Measurements from ENCODE around the gene NAPG.

Gene NAPG

GRCh38 chr18:10579079-10579867, 53.4 kb downstream of the NAPG start:
- Histone ChIP-seq H3K4me3 (IDR thresholded peaks at IDR 0.05; ENCODE audit: insufficient read depth, low read depth, low read length) (no peak overlapping the region), H4K20me1 (ENCODE audit: insufficient read depth) (no peaks in the 10 kb centered on the region), H3K4me1 (ENCODE audit: low read depth, poor library complexity, severe bottlenecking) (no peaks in the 10 kb centered on the region), H3K9ac (no peak overlapping the region), H3K36me3 (ENCODE audit: insufficient read depth) (no peaks in the 10 kb centered on the region), H3K4me2 (no peak overlapping the region), H3K27me3 (ENCODE audit: insufficient read depth, low read depth) (no peaks in the 10 kb centered on the region), H3K79me2 (ENCODE audit: insufficient read depth, low read depth) (no peaks in the 10 kb centered on the region), H2AFZ (ENCODE audit: low read depth) (no peak overlapping the region), H3K27ac (no peak overlapping the region)
- no peak for TF ChIP-seq CTCF (conservative IDR thresholded peaks at IDR 0.05; ENCODE audit: low read depth, low read length)

GRCh38 chr18:10580215-10580614, 54.4 kb downstream of the NAPG start:
- no peak for TF ChIP-seq CTCF (conservative IDR thresholded peaks at IDR 0.05; ENCODE audit: low read depth, low read length)

GRCh38 chr18:10585260-10585659, 59.4 kb downstream of the NAPG start:
- no peaks in the 10 kb centered on the region for H3K79me2 ChIP-seq (ENCODE audit: insufficient read depth, low read depth)
- no peaks in the 10 kb centered on the region for H3K27me3 ChIP-seq (ENCODE audit: insufficient read depth, low read depth)
- H3K4me1 ChIP-seq (ENCODE audit: low read depth, poor library complexity, severe bottlenecking), result peaks cover 18% of the 10 kb centered on the region
- TF ChIP-seq CTCF (conservative IDR thresholded peaks at IDR 0.05; ENCODE audit: low read depth, low read length), result no peak
- H3K4me2 ChIP-seq, result no peak overlapping the region
- H4K20me1 ChIP-seq (ENCODE audit: insufficient read depth), result no peaks in the 10 kb centered on the region
- no peak overlapping the region for H3K9ac ChIP-seq
- no peaks in the 10 kb centered on the region for H3K36me3 ChIP-seq (ENCODE audit: insufficient read depth)
- no peak overlapping the region for H3K27ac ChIP-seq
- no peak overlapping the region for H3K4me3 ChIP-seq (IDR thresholded peaks at IDR 0.05; ENCODE audit: insufficient read depth, low read depth, low read length)
- H2AFZ ChIP-seq (ENCODE audit: low read depth), result no peak overlapping the region

More at GRCh38 chr18:10580215-10580614, 54.4 kb downstream of the NAPG start:
- Histone ChIP-seq H4K20me1 (ENCODE audit: insufficient read depth) (no peaks in the 10 kb centered on the region), H3K4me1 (ENCODE audit: low read depth, poor library complexity, severe bottlenecking) (peaks cover 5% of the 10 kb centered on the region), H3K9ac (no peak overlapping the region), H2AFZ (ENCODE audit: low read depth) (no peak overlapping the region), H3K4me2 (no peak overlapping the region), H3K4me3 (IDR thresholded peaks at IDR 0.05; ENCODE audit: insufficient read depth, low read depth, low read length) (no peak overlapping the region), H3K79me2 (ENCODE audit: insufficient read depth, low read depth) (no peaks in the 10 kb centered on the region), H3K27me3 (ENCODE audit: insufficient read depth, low read depth) (no peaks in the 10 kb centered on the region), H3K36me3 (ENCODE audit: insufficient read depth) (no peaks in the 10 kb centered on the region), H3K27ac (no peak overlapping the region)

- no peak for TF ChIP-seq CTCF (conservative IDR thresholded peaks at IDR 0.05; ENCODE audit: low read depth, low read length)
- no peaks in the 10 kb centered on the region for H3K36me3 ChIP-seq (ENCODE audit: insufficient read depth)
- no peak overlapping the region for H3K4me2 ChIP-seq
Measured at GRCh38 chr18:10588975-10589374, 63.1 kb downstream of the NAPG start.

More at GRCh38 chr18:10588975-10589374, 63.1 kb downstream of the NAPG start:
- Histone ChIP-seq H3K79me2 (ENCODE audit: insufficient read depth, low read depth) (no peaks in the 10 kb centered on the region), H3K27ac (no peak overlapping the region), H3K4me1 (ENCODE audit: low read depth, poor library complexity, severe bottlenecking) (peaks cover 54% of the 10 kb centered on the region), H3K9ac (no peak overlapping the region), H4K20me1 (ENCODE audit: insufficient read depth) (no peaks in the 10 kb centered on the region), H3K4me3 (IDR thresholded peaks at IDR 0.05; ENCODE audit: insufficient read depth, low read depth, low read length) (no peak overlapping the region), H3K27me3 (ENCODE audit: insufficient read depth, low read depth) (no peaks in the 10 kb centered on the region), H2AFZ (ENCODE audit: low read depth) (no peak overlapping the region)

Measured in KMS-11 (cell line).